Brain microvascular endothelial cell (primary cell): ENCODE data around the gene CT45A3.
"Not testable (repeated sequence)": the region's sequence is repeated elsewhere in the genome, so short reads cannot be mapped to it uniquely, and the experiment has no call there.

Source experiments
- DNase-seq: peaks from one replicate; pipeline ENCODE4 v3.0.0-alpha.2; 2020
- H3K27ac ChIP-seq: fragments of 250-450 bp; sonication (Bioruptor Pico); 2 replicates; pipeline ENCODE4 v1.5.1; 2020; ENCODE audit warnings: mild to moderate bottlenecking, moderate library complexity
- H3K27me3 ChIP-seq: fragments of 250-450 bp; sonication (Bioruptor Pico); replicated peaks from 2 replicates; pipeline ENCODE4 v1.5.1; 2020; ENCODE audit warnings: mild to moderate bottlenecking
- H3K36me3 ChIP-seq: fragments of 250-450 bp; sonication (Bioruptor Pico); replicated peaks from 2 replicates; pipeline ENCODE4 v1.5.1; 2020; ENCODE audit warnings: mild to moderate bottlenecking
- H3K4me3 ChIP-seq: 2 replicates; pipeline ENCODE4 v1.5.1; 2011; ENCODE audit warnings: low read depth, mild to moderate bottlenecking, control low read depth, low read length, moderate library complexity
- CTCF ChIP-seq: IDR thresholded peaks from 2 replicates; pipeline ENCODE4 v1.5.1; 2011; ENCODE audit warnings: low read depth, mild to moderate bottlenecking, moderate library complexity, low read length, control low read depth, inconsistent platforms; ENCODE audit errors: missing control alignments
- in situ Hi-C: cut with HindIII; loops from 2 replicates; pipeline ENCODE4 v1.10.0; 2017; ENCODE audit warnings: low sequenced_read_pairs, low pct_ligation_motif_present

The CT45A3 gene

GRCh38 chrX:135713795-135714194 lies 54.2 kb downstream of the CT45A3 start:
- Histone ChIP-seq H3K27ac (no peak overlapping the region), H3K27me3 (no peaks in the 10 kb centered on the region), H3K36me3 (no peaks in the 10 kb centered on the region), H3K4me3 (no peak overlapping the region)
- in situ Hi-C loops, result no loop called here
- no peak for DNase-seq
- no peak for TF ChIP-seq CTCF

GRCh38 chrX:135713183-135713689 lies 54.8 kb downstream of the CT45A3 start, which contains the start of gene CT45A1:
CT45A1 (plus strand) TSS chrX:135713639; CDS start chrX:135718941, 5,302 bp downstream.
- not testable (repeated sequence) for DNase-seq

More at GRCh38 chrX:135713183-135713689, 54.8 kb downstream of the CT45A3 start, which contains the start of gene CT45A1:
- H3K27me3 ChIP-seq, in situ Hi-C loops, H3K36me3 ChIP-seq, H3K27ac ChIP-seq, H3K4me3 ChIP-seq: not testable (repeated sequence)
- peak; percentile 2 for TF ChIP-seq CTCF
